HCT116 (cell line): ENCODE results near the gene TYRP1. TPM values are rescaled to one million over a fixed set of nuclear protein-coding genes. Genes with fewer than 3 reads are reported as not detected.

Source experiments
- ATAC-seq: fragments of 200-7000 bp; cut with Tn5 transposase; 2 replicates; pipeline ENCODE4 v1.9.1; 2020; ENCODE audit warnings: mild to moderate bottlenecking, moderate library complexity
- BruUV-seq: library from RNA; stranded (reverse); fragments of 400-500 nt; replicated peaks from 2 replicates; lab custom pipeline; 2021; lab: Mats Ljungman, UMichigan
- CTCF ChIA-PET: fragments of 300-600 bp; sonication (Branson Sonifier 250); formaldehyde crosslinking; loops from one replicate; lab custom pipeline; 2021; ENCODE audit warnings: antibody characterized with exemption; lab: Charles Lee
- POLR2A ChIA-PET: fragments of 300-600, 350-600 bp; sonication (Branson Sonifier 250); formaldehyde crosslinking; loops from one replicate; lab custom pipeline; 2021; ENCODE audit warnings: antibody characterized with exemption; lab: Charles Lee
- RAD21 ChIA-PET, 2 experiments: fragments of 300-600 bp; sonication (Branson Sonifier 250); formaldehyde crosslinking; loops; one replicate each; lab custom pipeline; 2023; ENCODE audit warnings: low total read pairs in 2 of 2; ENCODE audit not compliant: uncharacterized antibody in 2 of 2, unreplicated experiment in 2 of 2, low non-redundant PET in 1 of 2; lab: Charles Lee
- DNase-seq: peaks from one replicate; pipeline ENCODE4 v3.0.0-alpha.2; 2010; ENCODE audit warnings: low read depth, low spot score
- H2AFZ ChIP-seq: fragments of 200-600 bp; shearing (Covaris generic), sonication (generic); 2 replicates; pipeline ENCODE4 v1.6.1; 2017; ENCODE audit warnings: low read depth, mixed run types, mixed read lengths, antibody characterized with exemption, low read length; ENCODE audit not compliant: poor library complexity, severe bottlenecking
- H3K27ac ChIP-seq: 2 replicates; pipeline ENCODE4 v1.5.1; 2012; ENCODE audit warnings: low read depth, low read length
- H3K27me3 ChIP-seq: fragments of 200-600 bp; sonication (generic); 2 replicates; pipeline ENCODE4 v1.6.1; 2016; ENCODE audit warnings: mixed run types, low read length, mixed read lengths; ENCODE audit not compliant: insufficient read depth
- H3K36me3 ChIP-seq, 2 experiments: fragments of 200-500 bp in 1 of 2; fragments of 200-600 bp in 1 of 2; sonication (Bioruptor generic) in 1 of 2; sonication (generic) in 1 of 2; 2 replicates each; pipeline versions ENCODE4 v1.5.1 to v1.6.1; 2014 to 2016; ENCODE audit warnings: low read length in 2 of 2, inconsistent platforms in 1 of 2, mixed read lengths in 1 of 2, mixed run types in 1 of 2; ENCODE audit not compliant: insufficient read depth in 2 of 2, control insufficient read depth in 1 of 2
- H3K4me1 ChIP-seq, 2 experiments: fragments of 200-600 bp in 1 of 2; sonication (generic) in 1 of 2; 2 replicates each; pipeline versions ENCODE4 v1.5.1 to v1.6.1; 2012 to 2017; ENCODE audit warnings: low read length in 2 of 2, inconsistent platforms in 1 of 2, mild to moderate bottlenecking in 1 of 2, mixed read lengths in 1 of 2, mixed run types in 1 of 2, moderate library complexity in 1 of 2; ENCODE audit not compliant: insufficient read depth in 2 of 2, control insufficient read depth in 1 of 2
- H3K4me2 ChIP-seq: fragments of 200-600 bp; sonication (generic); 2 replicates; pipeline ENCODE4 v1.6.1; 2017; ENCODE audit warnings: mixed run types, low read length, mixed read lengths
- H3K4me3 ChIP-seq, 2 experiments: fragments of 200-600 bp in 1 of 2; sonication (generic) in 1 of 2; replicated peaks in 1 of 2; 2 replicates each; pipeline ENCODE4 v1.5.1; 2011 to 2016; ENCODE audit warnings: low read length in 2 of 2, control low read depth in 1 of 2, low read depth in 1 of 2, mild to moderate bottlenecking in 1 of 2, mixed read lengths in 1 of 2, mixed run types in 1 of 2
- H3K79me2 ChIP-seq: fragments of 200-600 bp; sonication (generic); 2 replicates; pipeline ENCODE4 v1.6.1; 2017; ENCODE audit warnings: mild to moderate bottlenecking, mixed run types, low read length, moderate library complexity, mixed read lengths; ENCODE audit not compliant: insufficient read depth
- H3K9ac ChIP-seq: fragments of 200-600 bp; sonication (generic); 2 replicates; pipeline ENCODE4 v1.6.1; 2016; ENCODE audit warnings: low read length, mixed read lengths
- H3K9me2 ChIP-seq: fragments of 200-600 bp; sonication (generic), shearing (Covaris generic); 2 replicates; pipeline ENCODE4 v1.6.1; 2017; ENCODE audit warnings: mixed run types, mild to moderate bottlenecking, moderate library complexity; ENCODE audit not compliant: insufficient read depth
- H3K9me3 ChIP-seq, 2 experiments: fragments of 200-500 bp in 1 of 2; fragments of 200-600 bp in 1 of 2; sonication (Bioruptor generic) in 1 of 2; sonication (generic) in 1 of 2; 2 replicates each; pipeline ENCODE4 v1.6.1; 2014 to 2017; ENCODE audit warnings: low read length in 2 of 2, mixed read lengths in 2 of 2, inconsistent platforms in 1 of 2, low read depth in 1 of 2, mild to moderate bottlenecking in 1 of 2, mixed run types in 1 of 2, moderate library complexity in 1 of 2; ENCODE audit not compliant: control insufficient read depth in 1 of 2, insufficient read depth in 1 of 2
- H4K20me1 ChIP-seq: fragments of 200-600 bp; sonication (generic), shearing (Covaris generic); 2 replicates; pipeline ENCODE4 v1.6.1; 2017; ENCODE audit warnings: mixed run types, mild to moderate bottlenecking, moderate library complexity; ENCODE audit not compliant: insufficient read depth
- CEBPB ChIP-seq: IDR thresholded peaks from 2 replicates; pipeline ENCODE4 v1.6.1; 2012; ENCODE audit warnings: low read depth
- ELF1 ChIP-seq: IDR thresholded peaks from 2 replicates; pipeline ENCODE4 v1.6.1; 2012; ENCODE audit warnings: low read depth, borderline replicate concordance
- POLR2A ChIP-seq: IDR thresholded peaks from 2 replicates; pipeline ENCODE4 v1.7.0; 2011; ENCODE audit warnings: borderline replicate concordance; ENCODE audit not compliant: insufficient read depth, insufficient read length; ENCODE audit errors: extremely low read depth
- RAD21 ChIP-seq: IDR thresholded peaks from 2 replicates; pipeline ENCODE4 v1.6.1; 2012; ENCODE audit warnings: low read depth, mild to moderate bottlenecking
- TCF7L2 ChIP-seq: IDR thresholded peaks from 2 replicates; pipeline ENCODE4 v1.7.0; 2011; ENCODE audit warnings: borderline replicate concordance, inconsistent platforms; ENCODE audit not compliant: insufficient read depth, insufficient read length; ENCODE audit errors: extremely low read depth
- ZFX ChIP-seq: fragments of 450-650 bp; IDR thresholded peaks from 2 replicates; pipeline ENCODE4 v1.6.1; 2017
- intact Hi-C: fragments of 100-400 bp; cut with micrococcal nuclease; formaldehyde crosslinking; loops from 2 replicates; pipeline ENCODE4 v1.10.0; 2022
- total RNA-seq: library from RNA; stranded (reverse); gene quantifications from one replicate; pipeline ENCODE4 v1.2.1, GENCODE V29; 2021; ENCODE audit not compliant: unreplicated experiment
- TF ChIP-seq, protein P1 (sequence below), 3 experiments: fragments of 200-600 bp in 1 of 3; sonication (generic) in 1 of 3; IDR thresholded peaks in 2 of 3; conservative IDR thresholded peaks in 1 of 3; 2 replicates each; pipeline ENCODE4 v1.5.1; 2012 to 2017; ENCODE audit warnings: low read depth in 2 of 3, low read length in 2 of 3, antibody characterized with exemption in 1 of 3, borderline replicate concordance in 1 of 3, control low read depth in 1 of 3, mild to moderate bottlenecking in 1 of 3, mixed read lengths in 1 of 3, mixed run types in 1 of 3, moderate library complexity in 1 of 3; ENCODE audit not compliant: insufficient read depth in 1 of 3
- TF ChIP-seq, protein P2 (sequence below): IDR thresholded peaks from 2 replicates; pipeline ENCODE4 v1.6.1; 2012
- TF ChIP-seq, protein P3 (sequence below): IDR thresholded peaks from 2 replicates; pipeline ENCODE4 v1.6.1; 2012

TYRP1 gene
- total RNA-seq, 1 experiment from 2014 or later, result not detected

DNA sequence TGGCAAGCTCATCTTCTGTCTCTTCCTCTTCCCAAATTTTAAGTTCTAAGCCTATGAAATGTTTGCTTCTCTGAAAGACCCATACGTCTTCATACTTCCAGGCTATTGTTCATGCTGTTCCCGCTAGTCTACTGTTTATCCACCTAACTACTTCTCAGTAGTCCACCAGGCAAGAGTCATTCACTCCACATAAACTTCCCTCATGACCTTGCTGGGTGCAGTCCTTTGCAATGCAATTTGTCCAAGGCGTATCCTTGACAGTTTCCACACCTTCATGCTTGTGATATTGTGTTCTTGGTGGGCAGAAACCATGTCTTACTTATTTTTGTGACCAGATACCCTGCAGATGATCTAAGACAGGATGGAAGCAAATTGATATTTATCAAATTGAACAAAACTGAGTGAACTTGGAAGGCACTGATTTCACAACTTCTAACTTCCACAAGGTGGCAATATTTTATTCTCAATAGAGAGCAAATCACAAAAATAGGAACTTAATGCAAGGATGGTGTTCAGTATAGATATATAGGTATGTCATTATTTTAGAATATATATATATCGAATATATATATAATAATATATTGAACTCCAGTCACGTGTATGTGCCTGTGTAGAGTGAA is 30.3 kb downstream of the TYRP1 start:
- Histone ChIP-seq H3K9me3 (no peaks in the 10 kb centered on the region), H4K20me1 (no peaks in the 10 kb centered on the region), H3K4me1 (no peaks in the 10 kb centered on the region), H2AFZ (no peak overlapping the region), H3K4me2 (no peak overlapping the region), H3K36me3 (no peaks in the 10 kb centered on the region), H3K9ac (no peak overlapping the region), H3K9me2 (no peaks in the 10 kb centered on the region), H3K27me3 (no peaks in the 10 kb centered on the region), H3K79me2 (no peaks in the 10 kb centered on the region), H3K27ac (no peak overlapping the region), H3K4me3 (no peak overlapping the region)
- POLR2A ChIA-PET, result interaction anchor here (1.2 to 1.5 kb wide), 2 partner anchors 53 to 62 kb away, joined by 3 read pairs; no protein-coding TSS in a partner anchor
- CTCF ChIA-PET, result interaction anchor here (0.9 to 6.2 kb wide), 10 partner anchors 52 to 467 kb away, joined by 3 to 47 read pairs (median 5); partner anchors contain the start of gene LURAP1L
- no TSS peak for BruUV-seq
- RAD21 ChIA-PET, result interaction anchor here in 1 of 2 experiments (1.4 to 1.8 kb wide), 2 partner anchors 161 to 162 kb away, joined by 5 to 9 read pairs; no protein-coding TSS in a partner anchor
- intact Hi-C loops, result loop anchor here (1.0 to 5.0 kb wide), 5 partner anchors 89 to 309 kb away; no protein-coding TSS in a partner anchor
- no peak for TF ChIP-seq ELF1
- TF ChIP-seq CEBPB, result 0 out of 2 replicates have a peak, but pooled peaks have one; percentile 29
- TF ChIP-seq, protein P1, sequence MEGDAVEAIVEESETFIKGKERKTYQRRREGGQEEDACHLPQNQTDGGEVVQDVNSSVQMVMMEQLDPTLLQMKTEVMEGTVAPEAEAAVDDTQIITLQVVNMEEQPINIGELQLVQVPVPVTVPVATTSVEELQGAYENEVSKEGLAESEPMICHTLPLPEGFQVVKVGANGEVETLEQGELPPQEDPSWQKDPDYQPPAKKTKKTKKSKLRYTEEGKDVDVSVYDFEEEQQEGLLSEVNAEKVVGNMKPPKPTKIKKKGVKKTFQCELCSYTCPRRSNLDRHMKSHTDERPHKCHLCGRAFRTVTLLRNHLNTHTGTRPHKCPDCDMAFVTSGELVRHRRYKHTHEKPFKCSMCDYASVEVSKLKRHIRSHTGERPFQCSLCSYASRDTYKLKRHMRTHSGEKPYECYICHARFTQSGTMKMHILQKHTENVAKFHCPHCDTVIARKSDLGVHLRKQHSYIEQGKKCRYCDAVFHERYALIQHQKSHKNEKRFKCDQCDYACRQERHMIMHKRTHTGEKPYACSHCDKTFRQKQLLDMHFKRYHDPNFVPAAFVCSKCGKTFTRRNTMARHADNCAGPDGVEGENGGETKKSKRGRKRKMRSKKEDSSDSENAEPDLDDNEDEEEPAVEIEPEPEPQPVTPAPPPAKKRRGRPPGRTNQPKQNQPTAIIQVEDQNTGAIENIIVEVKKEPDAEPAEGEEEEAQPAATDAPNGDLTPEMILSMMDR (IDR thresholded peaks at IDR 0.05 in 2 of 3, conservative IDR thresholded peaks at IDR 0.05 in 1 of 3; ENCODE audit: borderline replicate concordance in 1 of 3, insufficient read depth in 1 of 3, low read depth in 2 of 3, low read length in 2 of 3), result peak; percentile 44 to 70 (median 59); a peak in 5 of 6 replicates
- no peak for TF ChIP-seq TCF7L2
- peak; percentile 77 for TF ChIP-seq RAD21
- TF ChIP-seq POLR2A, result no peak
- no peak for TF ChIP-seq ZFX
- TF ChIP-seq, protein P2, sequence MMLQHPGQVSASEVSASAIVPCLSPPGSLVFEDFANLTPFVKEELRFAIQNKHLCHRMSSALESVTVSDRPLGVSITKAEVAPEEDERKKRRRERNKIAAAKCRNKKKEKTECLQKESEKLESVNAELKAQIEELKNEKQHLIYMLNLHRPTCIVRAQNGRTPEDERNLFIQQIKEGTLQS, result no peak
- TF ChIP-seq, protein P3, sequence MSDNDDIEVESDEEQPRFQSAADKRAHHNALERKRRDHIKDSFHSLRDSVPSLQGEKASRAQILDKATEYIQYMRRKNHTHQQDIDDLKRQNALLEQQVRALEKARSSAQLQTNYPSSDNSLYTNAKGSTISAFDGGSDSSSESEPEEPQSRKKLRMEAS, result no peak
- peak; percentile 57; the same call in 1 of the 2 replicates for ATAC-seq
- DNase-seq, result peak; percentile 23
